GM12874 (cell line): ENCODE data around the gene G6PC1.

Experiments used
- TF ChIP-seq, protein P1 (sequence below): IDR thresholded peaks from 2 replicates; pipeline ENCODE4 v1.5.1; 2011; ENCODE audit warnings: low read depth, mild to moderate bottlenecking, control low read depth, low read length, moderate library complexity; ENCODE audit not compliant: insufficient read depth

Gene G6PC1

DNA sequence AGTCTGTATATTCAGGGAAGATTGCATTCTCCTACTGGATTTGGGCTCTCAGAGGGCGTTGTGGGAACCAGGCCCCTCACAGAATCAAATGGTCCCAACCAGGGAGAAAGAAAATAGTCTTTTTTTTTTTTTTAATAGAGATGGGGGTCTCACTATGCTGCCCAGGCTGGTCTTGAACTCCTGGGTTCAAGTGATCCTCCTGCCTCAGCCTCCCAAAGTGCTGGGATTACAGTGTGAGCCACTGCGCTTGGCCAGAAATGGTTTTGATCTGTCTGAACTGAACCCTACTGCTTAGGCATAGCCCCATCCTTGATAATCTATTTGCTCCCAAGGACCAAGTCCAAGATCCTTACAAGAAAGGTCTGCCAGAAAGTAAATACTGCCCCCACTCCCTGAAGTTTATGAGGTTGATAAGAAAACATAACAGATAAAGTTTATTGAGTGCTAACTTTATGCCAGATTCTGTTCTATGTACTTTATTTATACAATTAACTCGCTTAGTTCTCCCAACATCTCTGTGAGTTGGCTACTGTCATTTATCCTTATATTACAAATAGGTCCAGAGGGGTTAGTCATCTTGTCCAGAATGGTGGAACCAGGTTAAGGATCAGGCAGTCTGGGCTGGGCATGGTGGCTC lies 13.5 kb downstream of the G6PC1 start:
- TF ChIP-seq, protein P1, sequence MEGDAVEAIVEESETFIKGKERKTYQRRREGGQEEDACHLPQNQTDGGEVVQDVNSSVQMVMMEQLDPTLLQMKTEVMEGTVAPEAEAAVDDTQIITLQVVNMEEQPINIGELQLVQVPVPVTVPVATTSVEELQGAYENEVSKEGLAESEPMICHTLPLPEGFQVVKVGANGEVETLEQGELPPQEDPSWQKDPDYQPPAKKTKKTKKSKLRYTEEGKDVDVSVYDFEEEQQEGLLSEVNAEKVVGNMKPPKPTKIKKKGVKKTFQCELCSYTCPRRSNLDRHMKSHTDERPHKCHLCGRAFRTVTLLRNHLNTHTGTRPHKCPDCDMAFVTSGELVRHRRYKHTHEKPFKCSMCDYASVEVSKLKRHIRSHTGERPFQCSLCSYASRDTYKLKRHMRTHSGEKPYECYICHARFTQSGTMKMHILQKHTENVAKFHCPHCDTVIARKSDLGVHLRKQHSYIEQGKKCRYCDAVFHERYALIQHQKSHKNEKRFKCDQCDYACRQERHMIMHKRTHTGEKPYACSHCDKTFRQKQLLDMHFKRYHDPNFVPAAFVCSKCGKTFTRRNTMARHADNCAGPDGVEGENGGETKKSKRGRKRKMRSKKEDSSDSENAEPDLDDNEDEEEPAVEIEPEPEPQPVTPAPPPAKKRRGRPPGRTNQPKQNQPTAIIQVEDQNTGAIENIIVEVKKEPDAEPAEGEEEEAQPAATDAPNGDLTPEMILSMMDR, result no peak

DNA sequence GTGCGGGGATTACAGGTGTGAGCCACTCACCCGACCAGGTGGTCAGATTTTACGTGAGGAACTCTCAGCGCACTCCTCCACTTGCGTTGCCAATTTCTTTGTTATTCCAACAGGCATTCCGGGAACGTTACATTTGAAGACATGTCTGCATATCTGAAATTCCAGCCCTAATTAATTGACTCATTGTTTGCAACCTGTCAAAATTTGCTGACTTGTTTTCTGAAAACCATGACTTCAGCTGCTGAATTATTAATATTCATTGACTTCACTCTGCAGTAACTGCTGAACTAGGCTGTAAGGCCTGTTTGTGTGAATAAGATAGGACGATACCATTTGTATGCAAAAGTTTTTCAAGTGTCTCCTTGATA lies 16.6 kb downstream of the G6PC1 start:
- TF ChIP-seq, protein P1, result no peak

DNA sequence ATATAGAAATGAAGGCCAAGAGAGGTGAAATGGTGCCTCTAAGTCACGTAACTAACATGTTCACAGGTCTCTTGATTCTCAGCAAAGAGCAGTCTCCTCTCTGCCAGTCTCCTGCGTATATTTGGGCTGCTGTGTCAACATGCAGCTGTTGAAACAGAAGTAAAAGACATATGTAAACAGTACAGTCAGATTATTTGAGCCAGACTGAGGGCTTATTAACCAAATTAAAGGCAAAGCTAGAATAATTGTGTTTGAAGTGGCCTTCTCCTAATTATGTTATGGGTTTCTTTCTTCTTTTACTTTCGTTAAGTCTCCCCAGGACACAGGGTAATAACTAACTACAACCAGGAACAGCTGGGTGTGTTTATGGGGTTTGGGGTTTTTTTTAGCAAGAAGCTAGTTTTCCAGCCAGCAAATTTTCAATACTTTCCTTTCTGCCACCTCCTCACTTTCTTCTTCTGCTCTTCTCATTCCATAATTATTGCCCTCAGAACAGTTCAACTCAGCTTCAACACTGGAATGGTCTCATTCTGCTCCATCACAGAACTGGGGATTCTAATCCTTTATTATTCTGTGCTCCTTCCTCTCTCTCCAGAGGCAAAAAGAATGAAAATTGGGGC lies 18.4 kb downstream of the G6PC1 start:
- TF ChIP-seq, protein P1, result no peak

DNA sequence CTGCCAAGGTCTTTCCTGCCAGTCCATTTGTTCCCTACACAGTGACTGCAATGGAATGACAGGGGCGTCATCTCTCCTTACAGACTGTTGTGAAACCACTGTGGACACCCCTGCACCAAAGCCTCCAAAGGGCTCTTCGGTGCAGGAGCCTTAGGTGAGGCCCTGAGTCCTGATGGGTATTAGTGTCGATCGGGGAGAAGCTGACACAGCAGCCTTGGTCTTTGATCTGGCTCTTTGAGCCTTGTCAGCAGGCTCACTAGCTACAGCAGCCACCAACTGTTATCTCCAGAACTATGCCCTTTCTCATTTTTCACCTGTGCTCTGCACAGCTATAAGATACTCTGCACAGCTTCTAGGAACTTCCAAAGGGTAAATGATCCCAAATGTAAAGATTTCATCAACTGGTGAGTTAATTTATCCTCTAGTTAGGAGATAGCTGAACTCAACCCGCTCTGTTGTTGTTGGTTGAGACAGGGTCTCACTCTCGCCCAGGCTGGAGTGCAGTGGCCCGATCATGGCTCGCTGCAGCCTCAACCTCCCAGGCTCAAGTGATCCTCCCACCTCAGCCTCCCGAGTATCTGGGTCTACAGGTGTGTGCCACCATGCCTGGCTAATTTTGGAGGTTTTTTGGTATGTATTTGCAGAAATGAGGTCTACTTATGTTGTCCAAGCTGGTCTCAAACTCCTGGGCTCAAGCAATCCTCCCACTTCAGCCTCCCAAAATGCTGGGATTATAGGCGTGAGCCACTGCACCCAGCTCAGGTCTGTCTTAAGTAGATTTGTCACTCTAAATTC lies 19.7 kb downstream of the G6PC1 start:
- TF ChIP-seq, protein P1, result no peak

DNA sequence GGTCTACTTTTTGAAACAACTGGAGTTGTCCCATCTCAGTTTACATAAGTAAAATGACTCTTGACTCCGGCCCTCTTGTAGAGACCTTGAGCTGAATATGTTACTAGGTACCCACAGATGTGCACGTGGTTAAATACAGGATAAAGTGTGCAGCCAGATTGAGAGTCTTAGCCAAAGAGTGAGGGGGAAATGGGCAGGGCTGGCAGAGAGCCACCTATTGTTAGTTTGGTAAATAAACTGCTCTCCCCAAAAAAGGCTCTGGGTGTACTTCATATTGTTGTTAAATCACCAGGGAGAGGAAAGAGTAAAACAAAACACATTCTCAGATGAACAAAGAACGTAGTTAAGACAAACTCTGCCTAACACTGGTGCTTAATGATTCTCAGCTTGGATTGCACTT lies 20.3 kb downstream of the G6PC1 start:
- TF ChIP-seq, protein P1, result no peak

DNA sequence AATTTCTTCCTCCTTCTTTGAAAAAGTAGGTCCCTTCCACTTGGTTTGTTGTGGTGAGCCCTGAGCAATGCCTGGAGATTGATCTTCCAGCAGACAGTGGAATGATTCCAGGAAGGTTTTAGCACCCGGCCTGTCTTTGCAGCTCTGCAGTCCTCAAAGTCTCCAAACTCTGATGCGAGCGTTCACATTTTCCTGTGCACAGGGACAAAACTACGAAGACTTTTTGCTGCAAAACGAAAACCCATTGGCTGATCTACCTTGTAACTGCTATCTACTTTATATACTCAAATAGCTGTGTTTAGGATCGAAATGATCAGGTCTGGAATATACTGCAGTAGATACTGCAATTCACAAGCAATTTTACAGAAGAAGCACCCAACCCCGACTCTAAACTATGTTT lies 21.7 kb downstream of the G6PC1 start:
- TF ChIP-seq, protein P1, result no peak

DNA sequence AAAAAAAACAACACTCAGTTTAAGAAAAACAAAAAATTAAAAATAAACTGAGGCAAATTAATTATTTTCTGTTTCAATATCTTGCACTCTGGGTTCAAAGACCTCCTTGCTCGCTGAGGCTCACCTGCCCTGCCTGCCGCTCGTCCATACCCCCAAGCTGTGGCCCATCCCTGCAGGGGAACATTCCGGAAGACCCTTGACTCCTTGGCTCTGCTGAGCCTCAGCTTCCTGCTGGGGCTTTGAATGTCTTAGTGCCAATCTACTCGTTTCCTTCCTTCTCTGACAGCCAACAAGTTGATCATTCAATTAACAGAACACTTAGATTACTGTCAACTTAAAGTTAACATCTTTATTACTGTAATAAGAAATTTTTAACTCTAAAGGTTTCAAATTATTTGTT lies 24.3 kb downstream of the G6PC1 start:
- TF ChIP-seq, protein P1, result no peak
